Measurements from ENCODE around the gene KRT28.

The KRT28 gene

GRCh38 chr17:40800381-40800780, 622 bp upstream of the KRT28 start:
- no peaks in the 10 kb centered on the region for H3K36me3 ChIP-seq (ENCODE audit: low read depth)
- no peak overlapping the region for H3K4me3 ChIP-seq (ENCODE audit: severe bottlenecking)
- no peaks in the 10 kb centered on the region for H3K27me3 ChIP-seq (ENCODE audit: insufficient read depth, poor library complexity, severe bottlenecking)
- H3K27ac ChIP-seq (ENCODE audit: poor library complexity, severe bottlenecking) = no peak overlapping the region
- TF ChIP-seq CTCF (IDR thresholded peaks at IDR 0.05; ENCODE audit: poor library complexity, severe bottlenecking) = no peak
- DNase-seq (ENCODE audit: low spot score) = no peak
- ATAC-seq (ENCODE audit: low read depth) = no peak
- H3K4me1 ChIP-seq (ENCODE audit: insufficient read depth, poor library complexity, severe bottlenecking) = peaks cover 5% of the 10 kb centered on the region
- H3K9me3 ChIP-seq (ENCODE audit: severe bottlenecking) = no peaks in the 10 kb centered on the region

- Histone ChIP-seq H3K4me1 (ENCODE audit: insufficient read depth, poor library complexity, severe bottlenecking) (no peaks in the 10 kb centered on the region), H3K36me3 (ENCODE audit: low read depth) (no peaks in the 10 kb centered on the region), H3K27me3 (ENCODE audit: insufficient read depth, poor library complexity, severe bottlenecking) (no peaks in the 10 kb centered on the region), H3K27ac (ENCODE audit: poor library complexity, severe bottlenecking) (no peak overlapping the region), H3K9me3 (ENCODE audit: severe bottlenecking) (no peaks in the 10 kb centered on the region), H3K4me3 (ENCODE audit: severe bottlenecking) (no peak overlapping the region)
- TF ChIP-seq CTCF (IDR thresholded peaks at IDR 0.05; ENCODE audit: poor library complexity, severe bottlenecking) = no peak
- no peak for ATAC-seq (ENCODE audit: low read depth)
- DNase-seq (ENCODE audit: low spot score) = no peak
Measured at GRCh38 chr17:40796846-40797245, 2.9 kb downstream of the KRT28 start.

GRCh38 chr17:40795019-40795667, 4.6 kb downstream of the KRT28 start:
- TF ChIP-seq CTCF (IDR thresholded peaks at IDR 0.05; ENCODE audit: poor library complexity, severe bottlenecking) = no peak
- H3K9me3 ChIP-seq (ENCODE audit: severe bottlenecking) = no peaks in the 10 kb centered on the region
- H3K27me3 ChIP-seq (ENCODE audit: insufficient read depth, poor library complexity, severe bottlenecking) = no peaks in the 10 kb centered on the region
- no peak overlapping the region for H3K27ac ChIP-seq (ENCODE audit: poor library complexity, severe bottlenecking)
- no peak overlapping the region for H3K4me3 ChIP-seq (ENCODE audit: severe bottlenecking)
- ATAC-seq (ENCODE audit: low read depth) = no peak
- DNase-seq (ENCODE audit: low spot score) = no peak
- no peaks in the 10 kb centered on the region for H3K4me1 ChIP-seq (ENCODE audit: insufficient read depth, poor library complexity, severe bottlenecking)
- no peaks in the 10 kb centered on the region for H3K36me3 ChIP-seq (ENCODE audit: low read depth)

- no peak for ATAC-seq (ENCODE audit: low read depth)
- no peak overlapping the region for H3K27ac ChIP-seq (ENCODE audit: poor library complexity, severe bottlenecking)
- TF ChIP-seq CTCF (IDR thresholded peaks at IDR 0.05; ENCODE audit: poor library complexity, severe bottlenecking) = no peak
- H3K27me3 ChIP-seq (ENCODE audit: insufficient read depth, poor library complexity, severe bottlenecking) = no peaks in the 10 kb centered on the region
- DNase-seq (ENCODE audit: low spot score) = no peak
- no peaks in the 10 kb centered on the region for H3K4me1 ChIP-seq (ENCODE audit: insufficient read depth, poor library complexity, severe bottlenecking)
- no peak overlapping the region for H3K4me3 ChIP-seq (ENCODE audit: severe bottlenecking)
- H3K9me3 ChIP-seq (ENCODE audit: severe bottlenecking) = no peaks in the 10 kb centered on the region
- no peaks in the 10 kb centered on the region for H3K36me3 ChIP-seq (ENCODE audit: low read depth)
Measured at GRCh38 chr17:40794466-40794865, 5.3 kb downstream of the KRT28 start.

GRCh38 chr17:40793832-40794231, 5.9 kb downstream of the KRT28 start:
- TF ChIP-seq CTCF (IDR thresholded peaks at IDR 0.05; ENCODE audit: poor library complexity, severe bottlenecking) = no peak
- Histone ChIP-seq H3K36me3 (ENCODE audit: low read depth) (no peaks in the 10 kb centered on the region), H3K27me3 (ENCODE audit: insufficient read depth, poor library complexity, severe bottlenecking) (no peaks in the 10 kb centered on the region), H3K4me3 (ENCODE audit: severe bottlenecking) (no peak overlapping the region), H3K9me3 (ENCODE audit: severe bottlenecking) (no peaks in the 10 kb centered on the region), H3K27ac (ENCODE audit: poor library complexity, severe bottlenecking) (no peak overlapping the region), H3K4me1 (ENCODE audit: insufficient read depth, poor library complexity, severe bottlenecking) (no peaks in the 10 kb centered on the region)
- no peak for ATAC-seq (ENCODE audit: low read depth)
- DNase-seq (ENCODE audit: low spot score) = no peak
